COLO829 (cell line): ENCODE results near the gene MRPL1.
"Not testable (repeated sequence)": the region's sequence is repeated elsewhere in the genome, so short reads cannot be mapped to it uniquely, and the experiment has no call there.

Experiments
- DNase-seq: peaks from one replicate; pipeline ENCODE4 v3.0.0; 2012; ENCODE audit warnings: low spot score

The MRPL1 gene

DNA sequence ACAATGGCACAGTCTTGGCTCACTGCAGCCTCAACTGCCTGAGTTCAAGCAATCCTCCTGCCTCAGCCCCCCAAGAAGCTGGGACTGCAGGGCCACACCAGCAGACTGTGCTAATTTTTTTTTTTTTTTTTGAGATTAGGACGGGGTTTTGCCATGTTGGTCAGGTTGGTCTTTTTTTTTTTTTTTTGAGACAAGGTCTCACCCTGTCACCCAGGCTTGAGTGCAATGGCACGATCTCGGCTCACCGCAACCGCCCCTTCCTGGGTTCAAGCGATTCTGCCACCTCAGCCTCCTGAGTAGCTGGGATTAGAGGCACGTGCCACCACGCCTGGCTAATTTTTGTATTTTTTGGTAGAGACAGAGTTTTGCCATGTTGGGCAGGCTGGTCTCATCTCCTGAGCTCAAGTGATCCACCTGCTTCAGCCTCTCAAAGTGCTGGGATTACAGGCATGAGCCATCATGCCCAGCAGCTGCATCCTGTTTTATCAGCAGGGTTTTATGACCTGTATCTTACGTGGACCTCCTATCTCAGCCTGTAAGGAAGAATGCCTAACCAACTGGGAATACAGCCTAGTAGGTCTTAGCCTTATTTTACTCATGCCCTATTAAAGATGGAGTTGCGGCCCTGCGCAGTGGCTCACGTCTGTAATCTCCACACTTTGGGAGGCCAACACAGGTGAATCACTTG, 13.2 kb upstream of the MRPL1 start:
- DNase-seq: no peak

- no peak for DNase-seq
Observed at GRCh38 chr4:77852892-77853495, 9.6 kb upstream of the MRPL1 start.

DNA sequence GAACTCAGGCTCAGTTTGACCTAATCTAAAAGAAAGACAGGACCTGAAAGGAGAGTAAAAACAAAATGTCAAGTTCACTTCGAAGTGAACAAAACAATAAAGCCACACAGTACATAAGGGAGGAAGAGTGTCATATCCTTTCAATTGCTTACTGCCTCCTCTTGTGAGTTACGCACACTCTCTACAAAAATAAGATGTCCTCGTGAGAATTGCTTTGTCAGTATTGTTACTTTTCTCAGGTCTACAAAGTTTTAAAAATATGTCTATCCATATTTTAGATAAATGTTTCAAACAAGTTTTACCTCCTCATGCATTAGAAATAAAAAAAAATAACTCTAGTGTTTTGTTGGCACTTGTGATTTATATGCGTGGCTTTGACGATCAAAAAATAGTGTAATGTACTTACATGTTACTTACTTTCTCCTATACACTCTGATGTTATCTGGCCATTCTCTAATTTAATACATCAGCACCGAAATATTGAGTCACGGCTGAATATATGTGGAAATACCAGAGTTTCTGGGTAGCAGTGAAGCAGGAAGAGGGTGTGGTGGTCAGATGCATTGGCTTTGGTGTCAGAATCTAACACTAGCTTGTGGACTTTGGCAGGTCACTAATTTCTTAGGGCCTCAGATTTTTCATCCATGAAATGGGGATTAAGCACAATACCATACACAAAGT, 8.1 kb upstream of the MRPL1 start:
- DNase-seq: no peak

- DNase-seq: no peak
Observed at GRCh38 chr4:77856152-77856551, 6.5 kb upstream of the MRPL1 start.

DNA sequence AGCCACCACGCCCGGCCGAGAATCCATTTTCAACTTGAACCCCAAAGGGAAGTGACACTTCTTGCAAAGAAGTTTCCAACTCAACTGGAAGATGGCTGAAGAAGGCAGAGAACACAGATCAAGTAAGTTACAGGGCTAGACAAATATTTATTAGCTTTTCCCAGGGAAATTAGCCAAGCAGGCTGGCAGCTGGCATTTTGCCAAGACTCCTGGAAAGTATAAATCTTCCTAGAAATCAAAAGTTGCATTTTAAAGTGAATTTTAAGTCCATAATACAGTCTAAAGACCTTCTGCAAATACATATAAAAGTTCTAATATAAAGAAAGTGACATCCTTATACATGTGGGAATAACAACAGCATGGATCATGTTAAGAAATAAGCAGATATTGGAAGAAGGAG, 3.4 kb upstream of the MRPL1 start:
- DNase-seq: no peak

- no peak for DNase-seq
Observed at GRCh38 chr4:77861495-77861894, 1.1 kb upstream of the MRPL1 start.

GRCh38 chr4:77863341-77863740, 711 bp downstream of the MRPL1 start:
- not testable (repeated sequence) for DNase-seq

- DNase-seq: no peak
Observed at GRCh38 chr4:77865259-77865658, 2.6 kb downstream of the MRPL1 start.

DNA sequence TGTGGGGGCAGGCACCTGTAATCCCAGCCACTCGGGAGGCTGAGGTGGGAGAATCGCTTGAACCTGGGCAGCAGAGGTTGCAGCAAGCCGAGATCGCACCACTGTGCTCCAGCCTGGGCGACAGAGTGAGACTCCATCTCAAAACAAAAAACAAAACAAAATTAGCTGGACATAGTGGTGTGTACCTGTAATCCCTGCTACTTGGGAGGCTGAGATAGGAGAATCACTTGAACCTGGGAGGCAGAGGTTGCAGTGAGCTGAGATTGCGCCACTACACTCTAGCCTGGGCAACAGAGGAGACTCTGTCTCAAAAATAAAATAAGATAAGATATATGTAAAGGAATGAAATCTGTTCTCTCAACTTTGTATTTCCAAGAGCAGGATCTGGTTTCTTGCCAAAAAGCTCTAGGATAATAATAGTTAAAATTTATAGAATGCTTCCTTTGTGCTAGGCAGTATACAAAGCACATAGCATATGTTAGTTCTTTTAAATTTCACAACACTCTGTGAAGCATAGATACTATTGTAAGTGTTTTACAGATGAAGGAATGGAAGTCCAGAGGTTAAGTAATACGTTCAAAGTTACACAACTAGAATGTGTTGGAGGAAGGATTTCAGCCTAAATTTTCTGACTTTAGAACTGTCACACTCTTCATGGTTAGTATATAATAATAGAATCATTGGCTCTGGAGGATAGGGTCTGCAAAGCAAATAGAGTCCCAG, 10.3 kb downstream of the MRPL1 start:
- DNase-seq: no peak

DNA sequence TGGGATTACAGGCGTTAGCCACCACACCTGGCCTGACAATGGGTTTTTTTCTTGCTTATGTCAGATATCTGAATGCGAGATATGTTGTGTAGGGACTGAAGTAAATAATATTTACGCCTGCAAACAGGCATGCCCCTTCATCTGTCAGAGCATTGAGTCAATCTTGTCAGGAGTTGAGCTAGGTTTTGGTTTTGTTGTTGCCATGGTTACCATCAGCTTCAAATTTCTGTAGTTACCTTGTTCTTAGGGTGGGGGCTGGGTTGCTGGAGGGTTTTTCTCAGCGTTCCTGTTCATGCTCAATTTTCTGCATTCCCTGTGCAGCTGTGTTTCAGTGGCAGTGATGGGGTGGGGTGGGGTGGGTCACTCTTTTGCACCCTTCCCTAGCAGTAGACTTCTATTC, 14.5 kb downstream of the MRPL1 start:
- no peak for DNase-seq

- DNase-seq: no peak
Observed at GRCh38 chr4:77877771-77878565, 15.3 kb downstream of the MRPL1 start.

GRCh38 chr4:77880784-77881183, 18.2 kb downstream of the MRPL1 start:
- no peak for DNase-seq

GRCh38 chr4:77881460-77882295, 19.0 kb downstream of the MRPL1 start:
- DNase-seq: no peak

- DNase-seq: no peak
Observed at GRCh38 chr4:77893451-77893850, 30.8 kb downstream of the MRPL1 start.

- DNase-seq: no peak
Observed at GRCh38 chr4:77899607-77900006, 37.0 kb downstream of the MRPL1 start.

GRCh38 chr4:77903186-77903585, 40.6 kb downstream of the MRPL1 start:
- no peak for DNase-seq

DNA sequence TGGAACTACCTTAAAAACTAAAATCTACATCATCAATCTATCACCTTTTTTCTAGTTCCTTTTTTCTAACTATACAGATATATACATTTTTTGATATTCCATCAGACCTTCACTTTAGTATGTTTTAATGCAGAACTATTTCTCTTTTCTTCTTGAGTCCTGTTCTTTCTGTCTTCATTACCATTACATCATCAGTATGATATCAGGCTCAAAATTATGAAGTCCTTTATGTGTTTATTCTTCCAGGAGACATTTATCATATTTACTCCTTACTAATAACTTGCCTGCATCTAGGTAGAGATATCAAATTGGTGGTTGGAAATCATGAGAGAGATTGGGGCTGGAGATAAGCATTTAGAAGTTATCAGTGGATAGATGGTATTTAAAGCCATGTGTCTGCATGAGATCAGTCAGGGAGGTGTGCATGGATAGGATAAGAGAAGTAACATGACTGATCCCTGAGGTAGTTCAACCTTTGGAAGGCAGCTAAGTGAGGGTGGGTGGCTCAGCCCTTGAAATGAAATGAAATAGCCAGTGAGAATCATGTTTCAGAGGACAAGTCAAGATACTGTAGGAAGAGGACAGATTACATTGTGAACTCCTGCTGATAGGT, 43.1 kb downstream of the MRPL1 start:
- no peak for DNase-seq

DNA sequence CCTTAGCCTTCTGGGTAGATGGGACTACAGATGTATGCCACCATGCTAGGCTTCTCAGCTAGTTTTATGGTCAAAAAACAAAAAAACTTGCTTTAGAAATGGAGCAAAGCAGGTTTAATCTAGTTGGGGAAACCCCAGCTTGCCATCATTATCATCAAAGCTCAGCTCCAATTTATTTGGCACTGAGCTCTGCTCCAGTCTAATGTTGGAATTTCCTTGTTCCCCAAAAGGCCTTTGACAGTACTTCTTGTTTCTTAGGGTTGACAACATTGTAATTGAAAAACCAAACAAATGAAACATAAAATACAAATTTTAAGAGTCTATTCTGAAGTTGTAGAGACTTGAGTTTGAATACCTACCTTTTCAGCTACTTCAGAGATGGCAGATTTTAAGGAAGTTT, 48.0 kb downstream of the MRPL1 start:
- DNase-seq: no peak

- DNase-seq: no peak
Observed at GRCh38 chr4:77911091-77911490, 48.5 kb downstream of the MRPL1 start.

- DNase-seq: no peak
Observed at GRCh38 chr4:77911842-77912450, 49.3 kb downstream of the MRPL1 start.
